HepG2 (cell line): ENCODE data around the gene CLBA1. TPM values are rescaled to one million over a fixed set of nuclear protein-coding genes. Genes with fewer than 3 reads are reported as not detected.

ENCODE experiments used
- ERF ChIP-seq: IDR thresholded peaks from 2 replicates; pipeline ENCODE4 v1.6.1; 2018; ENCODE audit warnings: missing biosample characterization, missing genetic modification reagents
- GABPB1 ChIP-seq: IDR thresholded peaks from 2 replicates; pipeline ENCODE4 v1.6.1; 2016; ENCODE audit warnings: mild to moderate bottlenecking, missing genetic modification reagents, moderate library complexity, missing compliant biosample characterization
- GFI1 ChIP-seq: sonication (generic); formaldehyde crosslinking; IDR thresholded peaks from 2 replicates; pipeline ENCODE4 v1.5.0; 2020; ENCODE audit warnings: missing genetic modification reagents, mild to moderate bottlenecking, borderline replicate concordance
- PCBP2 ChIP-seq: fragments of 200-400 bp; formaldehyde crosslinking; optimal IDR thresholded peaks from 2 replicates; pipeline ENCODE3; 2018; ENCODE audit warnings: low read length, low read depth; ENCODE audit not compliant: poor library complexity, severe bottlenecking
- PHF5A ChIP-seq: IDR thresholded peaks from one replicate; pipeline ENCODE4 v1.6.1; 2018; ENCODE audit warnings: low read depth, missing genetic modification reagents; ENCODE audit not compliant: unreplicated experiment
- SAP130 ChIP-seq: IDR thresholded peaks from 2 replicates; pipeline ENCODE4 v1.6.1; 2016; ENCODE audit warnings: low read depth
- TCF7L2 ChIP-seq: IDR thresholded peaks from 2 replicates; pipeline ENCODE4 v1.6.1; 2011; ENCODE audit warnings: mild to moderate bottlenecking, low read depth, low read length, moderate library complexity
- ZNF451 ChIP-seq: sonication (generic); formaldehyde crosslinking; IDR thresholded peaks from 2 replicates; pipeline ENCODE4 v1.5.0; 2020; ENCODE audit warnings: mild to moderate bottlenecking, missing genetic modification reagents
- ZNF510 ChIP-seq: sonication (generic); formaldehyde crosslinking; IDR thresholded peaks from 2 replicates; pipeline ENCODE4 v1.4.0; 2020; ENCODE audit warnings: low read depth, mild to moderate bottlenecking, missing genetic modification reagents
- polyA plus RNA-seq, 8 experiments: library from polyadenylated mRNA; depleted of rRNA in 3 of 8; stranded (reverse) in 7 of 8; unstranded in 1 of 8; fragments of >200 nt; fragmentation: Illumina TruSeq in 4 of 8; extraction: Trizol in 4 of 8; gene quantifications; 2 replicates each; pipeline versions ENCODE4 v1.2.1 to v1.2.3, GENCODE V29; 2011 to 2016; ENCODE audit warnings: low read depth in 4 of 8, missing spikeins in 1 of 8, mixed read lengths in 1 of 8; ENCODE audit not compliant: insufficient read depth in 1 of 8
- total RNA-seq, 5 experiments: library from RNA; depleted of rRNA; stranded (reverse); fragments of >200 nt; fragmentation: Illumina TruSeq; extraction: Trizol; gene quantifications; 2 replicates each; pipeline ENCODE4 v1.2.3, GENCODE V29; 2016; ENCODE audit warnings: low read depth in 1 of 5
- TF ChIP-seq, protein P1 (sequence below): IDR thresholded peaks from 2 replicates; pipeline ENCODE4 v1.6.1; 2016; ENCODE audit warnings: low read depth, control low read depth
- TF ChIP-seq, protein P2 (sequence below): sonication (generic); formaldehyde crosslinking; IDR thresholded peaks from 2 replicates; pipeline ENCODE4 v1.5.1; 2020; ENCODE audit warnings: mild to moderate bottlenecking, missing genetic modification reagents, moderate library complexity
- TF ChIP-seq, protein P3 (sequence below): sonication (generic); formaldehyde crosslinking; IDR thresholded peaks from 2 replicates; pipeline ENCODE4 v1.4.0; 2020; ENCODE audit warnings: missing genetic modification reagents, borderline replicate concordance

The CLBA1 gene
- total and polyA plus RNA-seq, 2 of the 13 experiments (the other 11 are each of a cell fraction or from before 2014, with no cell fraction given) = 1.2 to 1.4 TPM

DNA sequence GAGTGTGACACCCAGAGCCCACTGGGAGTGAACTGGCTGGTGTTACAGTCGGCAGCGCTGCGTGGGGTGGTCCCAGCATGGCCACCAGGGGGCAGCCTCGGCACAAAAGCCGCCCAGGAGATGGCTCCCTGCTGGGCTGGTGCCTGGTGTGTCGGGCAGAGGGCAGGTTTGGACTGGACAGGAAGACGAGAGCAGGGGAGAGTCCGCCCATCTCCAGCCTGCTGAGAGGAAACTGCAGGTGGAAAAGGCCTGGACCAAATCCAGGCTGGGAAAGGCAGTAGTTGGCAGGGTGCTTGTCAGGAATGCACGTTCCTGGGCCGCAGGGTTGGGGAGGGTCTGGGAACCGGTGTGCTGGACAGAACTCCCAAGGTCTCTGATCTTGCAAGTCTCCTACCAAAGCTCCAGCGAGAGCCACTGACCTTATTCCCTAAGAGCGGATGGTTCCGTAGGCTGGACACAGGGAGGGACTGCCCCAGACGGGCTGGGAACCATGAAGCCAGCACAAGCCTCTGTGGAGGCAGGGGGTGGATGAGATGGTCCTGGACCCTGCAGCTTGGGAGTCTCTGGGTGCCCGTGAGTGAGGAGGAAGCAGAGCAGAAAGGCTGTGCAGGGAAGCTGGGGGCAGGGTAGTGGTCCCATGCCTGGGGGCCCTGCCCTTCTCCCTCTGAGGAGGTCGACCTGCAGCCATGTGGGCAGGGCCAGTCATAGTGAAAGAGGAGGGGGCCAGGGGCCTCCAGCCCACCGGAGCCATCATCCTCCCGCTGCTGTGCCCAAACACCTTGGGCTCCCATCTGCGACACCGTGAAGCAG is 9.2 kb upstream of the CLBA1 start (continued):
- TF ChIP-seq ZNF451 (no peak), GFI1 (CRISPR knock-in tag) (no peak), TCF7L2 (no peak), ZNF510 (CRISPR knock-in tag) (no peak), ERF (CRISPR knock-in tag) (no peak), SAP130 (CRISPR knock-in tag) (peak; percentile 44; the same call in 1 of the 2 replicates), GABPB1 (CRISPR knock-in tag) (peak; percentile 47; the same call in 1 of the 2 replicates), PHF5A (CRISPR knock-in tag) (no peak), PCBP2 (no peak)
- TF ChIP-seq, protein P1, sequence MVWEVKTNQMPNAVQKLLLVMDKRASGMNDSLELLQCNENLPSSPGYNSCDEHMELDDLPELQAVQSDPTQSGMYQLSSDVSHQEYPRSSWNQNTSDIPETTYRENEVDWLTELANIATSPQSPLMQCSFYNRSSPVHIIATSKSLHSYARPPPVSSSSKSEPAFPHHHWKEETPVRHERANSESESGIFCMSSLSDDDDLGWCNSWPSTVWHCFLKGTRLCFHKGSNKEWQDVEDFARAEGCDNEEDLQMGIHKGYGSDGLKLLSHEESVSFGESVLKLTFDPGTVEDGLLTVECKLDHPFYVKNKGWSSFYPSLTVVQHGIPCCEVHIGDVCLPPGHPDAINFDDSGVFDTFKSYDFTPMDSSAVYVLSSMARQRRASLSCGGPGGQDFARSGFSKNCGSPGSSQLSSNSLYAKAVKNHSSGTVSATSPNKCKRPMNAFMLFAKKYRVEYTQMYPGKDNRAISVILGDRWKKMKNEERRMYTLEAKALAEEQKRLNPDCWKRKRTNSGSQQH = no peak
- TF ChIP-seq, protein P2, sequence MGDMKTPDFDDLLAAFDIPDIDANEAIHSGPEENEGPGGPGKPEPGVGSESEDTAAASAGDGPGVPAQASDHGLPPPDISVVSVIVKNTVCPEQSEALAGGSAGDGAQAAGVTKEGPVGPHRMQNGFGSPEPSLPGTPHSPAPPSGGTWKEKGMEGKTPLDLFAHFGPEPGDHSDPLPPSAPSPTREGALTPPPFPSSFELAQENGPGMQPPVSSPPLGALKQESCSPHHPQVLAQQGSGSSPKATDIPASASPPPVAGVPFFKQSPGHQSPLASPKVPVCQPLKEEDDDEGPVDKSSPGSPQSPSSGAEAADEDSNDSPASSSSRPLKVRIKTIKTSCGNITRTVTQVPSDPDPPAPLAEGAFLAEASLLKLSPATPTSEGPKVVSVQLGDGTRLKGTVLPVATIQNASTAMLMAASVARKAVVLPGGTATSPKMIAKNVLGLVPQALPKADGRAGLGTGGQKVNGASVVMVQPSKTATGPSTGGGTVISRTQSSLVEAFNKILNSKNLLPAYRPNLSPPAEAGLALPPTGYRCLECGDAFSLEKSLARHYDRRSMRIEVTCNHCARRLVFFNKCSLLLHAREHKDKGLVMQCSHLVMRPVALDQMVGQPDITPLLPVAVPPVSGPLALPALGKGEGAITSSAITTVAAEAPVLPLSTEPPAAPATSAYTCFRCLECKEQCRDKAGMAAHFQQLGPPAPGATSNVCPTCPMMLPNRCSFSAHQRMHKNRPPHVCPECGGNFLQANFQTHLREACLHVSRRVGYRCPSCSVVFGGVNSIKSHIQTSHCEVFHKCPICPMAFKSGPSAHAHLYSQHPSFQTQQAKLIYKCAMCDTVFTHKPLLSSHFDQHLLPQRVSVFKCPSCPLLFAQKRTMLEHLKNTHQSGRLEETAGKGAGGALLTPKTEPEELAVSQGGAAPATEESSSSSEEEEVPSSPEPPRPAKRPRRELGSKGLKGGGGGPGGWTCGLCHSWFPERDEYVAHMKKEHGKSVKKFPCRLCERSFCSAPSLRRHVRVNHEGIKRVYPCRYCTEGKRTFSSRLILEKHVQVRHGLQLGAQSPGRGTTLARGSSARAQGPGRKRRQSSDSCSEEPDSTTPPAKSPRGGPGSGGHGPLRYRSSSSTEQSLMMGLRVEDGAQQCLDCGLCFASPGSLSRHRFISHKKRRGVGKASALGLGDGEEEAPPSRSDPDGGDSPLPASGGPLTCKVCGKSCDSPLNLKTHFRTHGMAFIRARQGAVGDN (CRISPR knock-in tag) = peak; percentile 58
- TF ChIP-seq, protein P3, sequence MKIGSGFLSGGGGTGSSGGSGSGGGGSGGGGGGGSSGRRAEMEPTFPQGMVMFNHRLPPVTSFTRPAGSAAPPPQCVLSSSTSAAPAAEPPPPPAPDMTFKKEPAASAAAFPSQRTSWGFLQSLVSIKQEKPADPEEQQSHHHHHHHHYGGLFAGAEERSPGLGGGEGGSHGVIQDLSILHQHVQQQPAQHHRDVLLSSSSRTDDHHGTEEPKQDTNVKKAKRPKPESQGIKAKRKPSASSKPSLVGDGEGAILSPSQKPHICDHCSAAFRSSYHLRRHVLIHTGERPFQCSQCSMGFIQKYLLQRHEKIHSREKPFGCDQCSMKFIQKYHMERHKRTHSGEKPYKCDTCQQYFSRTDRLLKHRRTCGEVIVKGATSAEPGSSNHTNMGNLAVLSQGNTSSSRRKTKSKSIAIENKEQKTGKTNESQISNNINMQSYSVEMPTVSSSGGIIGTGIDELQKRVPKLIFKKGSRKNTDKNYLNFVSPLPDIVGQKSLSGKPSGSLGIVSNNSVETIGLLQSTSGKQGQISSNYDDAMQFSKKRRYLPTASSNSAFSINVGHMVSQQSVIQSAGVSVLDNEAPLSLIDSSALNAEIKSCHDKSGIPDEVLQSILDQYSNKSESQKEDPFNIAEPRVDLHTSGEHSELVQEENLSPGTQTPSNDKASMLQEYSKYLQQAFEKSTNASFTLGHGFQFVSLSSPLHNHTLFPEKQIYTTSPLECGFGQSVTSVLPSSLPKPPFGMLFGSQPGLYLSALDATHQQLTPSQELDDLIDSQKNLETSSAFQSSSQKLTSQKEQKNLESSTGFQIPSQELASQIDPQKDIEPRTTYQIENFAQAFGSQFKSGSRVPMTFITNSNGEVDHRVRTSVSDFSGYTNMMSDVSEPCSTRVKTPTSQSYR (CRISPR knock-in tag) = no peak
